Measurements from ENCODE around the gene NANOS3.

GRCh38 chr19:13914777-13915176 is 37.8 kb downstream of the NANOS3 start:
- no peak for TF ChIP-seq CTCF (IDR thresholded peaks at IDR 0.05)
- no peak for TF ChIP-seq POLR2A (IDR thresholded peaks at IDR 0.05)
- no peak for TF ChIP-seq POLR2AphosphoS5 (IDR thresholded peaks at IDR 0.05)
